NCI-H2029 treated with DMSO at 0.1 percent for 48 hours (cell line): ENCODE measurements around the gene TACSTD2.
"Not testable (repeated sequence)": the region's sequence is repeated elsewhere in the genome, so short reads cannot be mapped to it uniquely, and the experiment has no call there.

Source experiments
- DNase-seq: peaks from one replicate; lab custom pipeline; 2025; lab: John Stamatoyannopoulos, UW

Gene TACSTD2

GRCh38 chr1:58576727-58577653 lies at the start of gene TACSTD2:
TSS of gene TACSTD2 (minus strand) at chr1:58577252. CDS start at chr1:58577156, 96 bp downstream.
- DNase-seq = no peak

- no peak for DNase-seq
Observed at GRCh38 chr1:58626293-58626692, 49.2 kb upstream of the TACSTD2 start.

- not testable (repeated sequence) for DNase-seq
Observed at GRCh38 chr1:58623259-58623658, 46.2 kb upstream of the TACSTD2 start.

- no peak for DNase-seq
Observed at GRCh38 chr1:58622571-58622970, 45.5 kb upstream of the TACSTD2 start.

GRCh38 chr1:58621391-58621790 lies 44.3 kb upstream of the TACSTD2 start:
- no peak for DNase-seq

GRCh38 chr1:58620926-58621325 lies 43.9 kb upstream of the TACSTD2 start:
- no peak for DNase-seq

- DNase-seq = peak; percentile 80
Observed at GRCh38 chr1:58620259-58620658, 43.2 kb upstream of the TACSTD2 start.

- DNase-seq = peak; percentile 49
Observed at GRCh38 chr1:58619286-58620054, 42.4 kb upstream of the TACSTD2 start.

GRCh38 chr1:58618303-58618702 lies 41.3 kb upstream of the TACSTD2 start:
- no peak for DNase-seq

- no peak for DNase-seq
Observed at GRCh38 chr1:58611861-58612385, 34.9 kb upstream of the TACSTD2 start.

- DNase-seq = no peak
Observed at GRCh38 chr1:58608945-58609344, 31.9 kb upstream of the TACSTD2 start.

- no peak for DNase-seq
Observed at GRCh38 chr1:58608297-58608696, 31.2 kb upstream of the TACSTD2 start.

- DNase-seq = no peak
Observed at GRCh38 chr1:58607391-58607790, 30.3 kb upstream of the TACSTD2 start.

- not testable (repeated sequence) for DNase-seq
Observed at GRCh38 chr1:58601921-58602320, 24.9 kb upstream of the TACSTD2 start.

GRCh38 chr1:58597996-58598395 lies 20.9 kb upstream of the TACSTD2 start:
- no peak for DNase-seq

GRCh38 chr1:58597076-58597475 lies 20.0 kb upstream of the TACSTD2 start:
- DNase-seq = no peak

- DNase-seq = no peak
Observed at GRCh38 chr1:58596631-58597052, 19.6 kb upstream of the TACSTD2 start.

- DNase-seq = no peak
Observed at GRCh38 chr1:58594546-58594945, 17.5 kb upstream of the TACSTD2 start.

GRCh38 chr1:58592522-58593134 lies 15.6 kb upstream of the TACSTD2 start:
- no peak for DNase-seq

GRCh38 chr1:58591806-58592205 lies 14.8 kb upstream of the TACSTD2 start:
- no peak for DNase-seq

- no peak for DNase-seq
Observed at GRCh38 chr1:58590019-58590418, 13.0 kb upstream of the TACSTD2 start.

GRCh38 chr1:58588396-58588795 lies 11.3 kb upstream of the TACSTD2 start:
- no peak for DNase-seq
